ENCODE data around the gene RNF44.

DNA sequence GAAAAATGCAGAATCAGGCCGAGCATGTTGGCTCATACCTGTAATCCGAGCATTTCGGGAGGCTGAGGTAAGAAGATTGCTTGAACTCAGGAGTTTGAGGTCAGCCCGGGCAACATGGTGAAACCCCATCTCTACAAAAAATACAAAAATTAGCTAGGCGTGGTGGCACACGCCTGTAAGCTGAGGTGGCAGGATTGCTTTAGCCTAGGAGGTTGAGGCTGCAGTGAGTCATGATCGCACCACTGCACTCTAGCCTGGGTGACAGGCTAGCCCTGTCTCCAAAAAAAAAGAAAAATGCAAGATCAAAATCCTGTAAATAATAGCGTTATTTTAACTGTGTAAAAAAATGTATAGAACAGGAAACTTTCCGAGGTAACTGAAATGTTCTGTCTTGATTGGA is 39.4 kb downstream of the RNF44 start:
- TF ChIP-seq, protein P1, sequence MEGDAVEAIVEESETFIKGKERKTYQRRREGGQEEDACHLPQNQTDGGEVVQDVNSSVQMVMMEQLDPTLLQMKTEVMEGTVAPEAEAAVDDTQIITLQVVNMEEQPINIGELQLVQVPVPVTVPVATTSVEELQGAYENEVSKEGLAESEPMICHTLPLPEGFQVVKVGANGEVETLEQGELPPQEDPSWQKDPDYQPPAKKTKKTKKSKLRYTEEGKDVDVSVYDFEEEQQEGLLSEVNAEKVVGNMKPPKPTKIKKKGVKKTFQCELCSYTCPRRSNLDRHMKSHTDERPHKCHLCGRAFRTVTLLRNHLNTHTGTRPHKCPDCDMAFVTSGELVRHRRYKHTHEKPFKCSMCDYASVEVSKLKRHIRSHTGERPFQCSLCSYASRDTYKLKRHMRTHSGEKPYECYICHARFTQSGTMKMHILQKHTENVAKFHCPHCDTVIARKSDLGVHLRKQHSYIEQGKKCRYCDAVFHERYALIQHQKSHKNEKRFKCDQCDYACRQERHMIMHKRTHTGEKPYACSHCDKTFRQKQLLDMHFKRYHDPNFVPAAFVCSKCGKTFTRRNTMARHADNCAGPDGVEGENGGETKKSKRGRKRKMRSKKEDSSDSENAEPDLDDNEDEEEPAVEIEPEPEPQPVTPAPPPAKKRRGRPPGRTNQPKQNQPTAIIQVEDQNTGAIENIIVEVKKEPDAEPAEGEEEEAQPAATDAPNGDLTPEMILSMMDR (conservative IDR thresholded peaks at IDR 0.05 in 1 of 2, IDR thresholded peaks at IDR 0.05 in 1 of 2; ENCODE audit: extremely low read depth in 1 of 2, insufficient read depth in 1 of 2, low read depth in 1 of 2, low read length in 2 of 2): no peak
- no peak for TF ChIP-seq EZH2 (IDR thresholded peaks at IDR 0.05; ENCODE audit: borderline replicate concordance, low read length)
